GM21515 (cell line): ENCODE results near the gene PINLYP.

Experiments
- ATAC-seq: cut with Tn5 transposase; IDR thresholded peaks from one replicate; pipeline ENCODE4 v1.9.1; 2021; ENCODE audit not compliant: unreplicated experiment

Gene PINLYP

DNA sequence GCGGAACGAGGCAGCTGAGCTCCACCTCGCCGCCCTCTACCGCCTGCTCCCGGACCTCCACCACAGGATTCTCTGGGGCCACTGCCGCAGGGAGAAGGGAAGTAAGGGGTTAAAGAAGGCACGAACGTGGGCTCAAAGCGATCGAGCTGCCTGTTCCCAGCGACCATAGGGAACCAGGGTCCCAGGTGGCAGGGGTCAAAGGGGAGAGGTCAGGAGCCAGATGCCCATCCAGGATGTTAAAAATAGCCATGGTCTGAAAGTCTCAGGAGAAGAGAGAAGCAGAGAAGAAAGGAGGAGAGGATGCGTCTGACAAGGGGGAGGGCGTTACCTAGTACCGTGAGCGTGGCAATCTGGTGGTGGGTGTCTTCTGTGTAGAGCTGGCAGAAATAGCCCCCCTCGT lies 51.2 kb downstream of the PINLYP start:
- ATAC-seq, result no peak

DNA sequence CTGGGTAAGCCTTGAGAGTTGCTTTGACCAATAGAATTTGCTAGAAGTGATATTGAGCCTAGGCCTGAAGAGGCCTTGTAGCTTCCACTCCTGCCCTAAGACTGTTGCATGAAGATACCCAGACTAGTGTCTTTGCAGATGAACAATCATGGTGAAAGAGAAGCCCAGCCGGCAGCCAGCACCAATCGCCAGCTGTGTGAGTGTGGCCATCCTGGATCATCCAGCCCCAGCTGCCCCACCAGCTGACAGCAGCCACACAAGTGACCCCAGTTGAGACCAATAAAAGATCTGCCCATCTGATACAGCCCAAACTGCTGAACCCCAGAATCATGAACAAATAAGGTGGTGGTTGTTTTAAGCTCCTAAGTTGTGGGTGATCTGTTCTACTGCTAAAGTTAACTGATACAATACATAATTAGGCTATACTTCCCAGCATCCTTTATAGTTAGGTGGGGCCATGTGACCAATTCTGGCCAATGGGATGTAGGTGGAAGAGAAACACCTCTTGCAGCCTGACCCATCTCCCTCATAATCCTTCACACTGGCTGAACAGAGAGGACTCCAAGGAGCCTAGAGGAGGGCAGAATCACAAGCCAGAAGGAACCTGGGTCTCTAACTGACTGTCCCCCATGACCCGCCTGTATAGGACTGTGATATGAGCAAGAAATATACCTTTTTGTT lies 53.2 kb downstream of the PINLYP start:
- no peak for ATAC-seq

DNA sequence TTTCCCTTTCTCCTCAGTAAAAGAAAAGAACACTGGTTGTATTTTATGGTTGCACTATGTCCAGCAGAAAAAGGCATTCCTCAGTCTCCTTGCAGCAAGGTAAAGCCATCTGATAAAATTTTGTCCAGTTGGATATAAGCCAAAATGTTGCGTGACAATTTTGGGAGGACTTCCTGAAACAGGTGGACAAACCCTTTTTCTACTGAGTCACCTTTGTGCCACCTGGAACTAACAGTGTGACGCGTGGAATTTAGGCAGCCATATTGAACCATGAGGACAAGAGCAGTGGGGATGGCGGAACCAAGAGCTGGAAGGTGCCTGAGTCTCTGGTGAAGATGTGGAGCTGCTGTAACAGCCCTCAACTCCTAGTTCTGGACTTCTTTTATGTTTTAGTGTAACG lies 55.9 kb downstream of the PINLYP start:
- no peak for ATAC-seq
